CD4-positive, alpha-beta T cell treated with Interleukin-4 for 4 hours (primary cell): Measurements from ENCODE around the gene DYNC1I2.

Experiments
- DNase-seq: peaks from one replicate; pipeline ENCODE4 v3.0.0-alpha.2; 2020

DYNC1I2 gene

DNA sequence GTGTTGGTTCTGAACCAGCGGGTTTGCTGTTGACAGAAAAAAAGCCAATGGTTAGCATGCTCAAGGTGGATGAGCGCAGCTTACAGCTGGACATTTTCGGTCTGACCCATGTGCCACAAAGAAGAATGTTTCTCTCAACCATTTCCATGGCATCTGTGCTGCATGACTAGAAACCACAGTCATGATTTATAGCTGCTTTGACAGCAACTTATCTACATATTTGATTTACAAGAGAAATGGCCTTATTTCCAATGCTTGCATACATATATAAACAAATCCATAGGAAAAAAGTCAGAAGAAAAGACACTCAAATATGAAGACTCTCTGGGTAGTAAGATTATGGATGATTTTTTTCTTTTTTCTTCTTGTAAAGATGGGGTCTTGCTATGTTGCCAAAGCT is 98.2 kb downstream of the DYNC1I2 start:
- no peak for DNase-seq

DNA sequence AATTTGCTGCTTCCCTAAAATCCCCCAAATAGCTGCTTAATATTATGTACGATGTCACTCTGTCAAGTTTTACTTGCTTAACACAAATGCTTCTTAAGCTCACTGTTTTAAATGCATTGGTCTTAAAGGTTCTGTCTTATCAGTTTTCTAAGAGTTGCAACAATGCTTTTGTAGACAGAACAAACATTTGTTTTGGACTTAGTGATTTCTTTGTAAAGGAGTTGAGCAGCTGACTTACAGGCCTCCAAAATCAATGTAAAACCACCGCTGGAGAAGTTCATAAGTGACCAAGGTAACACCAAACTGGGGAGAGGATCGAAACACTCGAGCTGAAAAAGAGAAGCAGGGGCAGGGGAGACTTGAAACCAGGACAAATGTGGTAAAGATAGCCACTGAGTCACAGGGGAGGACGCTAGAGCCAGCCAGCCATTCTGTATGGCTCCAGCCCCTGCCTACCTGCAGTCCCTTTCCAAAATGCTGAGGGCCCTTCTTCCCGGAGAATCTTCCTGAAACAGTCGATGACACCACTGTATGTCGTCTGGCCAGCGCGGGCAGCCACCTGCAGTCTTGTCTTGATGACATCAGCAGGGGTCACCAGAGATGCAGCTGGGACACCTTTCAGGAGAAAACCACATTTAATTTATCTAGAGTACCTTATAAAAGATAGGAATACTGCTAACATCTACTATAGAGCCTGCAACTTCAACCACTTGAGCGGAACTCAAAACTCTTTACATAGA is 100.2 kb downstream of the DYNC1I2 start:
- DNase-seq: no peak

DNA sequence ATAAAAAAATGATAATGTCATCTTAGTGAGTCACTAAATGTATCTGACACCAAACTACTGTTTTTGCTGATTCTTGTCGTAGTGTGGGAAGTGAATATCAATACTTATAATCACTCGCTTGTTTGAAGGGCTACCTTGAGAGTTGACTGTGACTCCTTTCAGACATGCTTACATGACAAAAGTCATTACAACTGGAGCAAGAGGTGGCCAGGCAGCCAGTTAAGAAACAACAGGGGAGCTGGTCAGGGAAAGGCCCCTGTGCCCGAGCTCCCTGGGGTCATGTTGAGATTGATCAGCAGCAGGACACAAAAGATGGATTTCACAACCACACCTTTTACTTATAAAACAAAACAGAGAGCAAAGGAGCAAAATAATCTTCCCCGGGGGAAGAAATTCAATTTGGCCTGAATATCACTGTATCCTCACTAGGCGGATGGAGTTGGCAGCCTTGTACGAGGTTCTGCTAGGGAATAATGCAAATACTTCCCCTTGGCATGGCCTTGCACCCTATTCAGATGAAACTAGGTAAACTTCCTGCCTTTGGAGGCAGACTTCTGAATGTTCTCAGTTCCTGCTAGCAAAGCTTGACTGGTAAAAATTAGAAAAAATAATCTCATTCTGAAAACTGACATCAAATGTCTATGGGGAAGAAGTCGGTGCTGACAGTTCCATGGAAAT is 101.2 kb downstream of the DYNC1I2 start:
- DNase-seq: no peak

DNA sequence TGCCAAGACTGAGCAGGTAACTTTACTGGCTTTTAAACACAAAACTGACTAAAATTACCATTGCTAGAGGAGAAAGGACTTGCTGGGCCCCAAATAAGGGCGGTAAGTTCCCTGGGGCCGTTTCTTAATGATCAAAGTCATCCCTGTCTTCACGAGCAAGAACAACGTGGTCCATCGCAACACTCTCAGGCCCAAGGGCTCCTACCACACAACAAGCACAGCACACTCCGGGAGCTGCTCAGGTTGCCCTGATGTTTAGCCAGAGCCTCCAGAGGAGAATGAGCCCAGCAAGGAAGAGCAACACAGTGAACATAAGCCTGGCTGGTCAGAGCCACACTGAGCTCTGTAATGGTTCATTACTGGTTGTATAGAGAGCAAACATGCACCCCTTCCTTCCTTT is 102.7 kb downstream of the DYNC1I2 start:
- no peak for DNase-seq

DNA sequence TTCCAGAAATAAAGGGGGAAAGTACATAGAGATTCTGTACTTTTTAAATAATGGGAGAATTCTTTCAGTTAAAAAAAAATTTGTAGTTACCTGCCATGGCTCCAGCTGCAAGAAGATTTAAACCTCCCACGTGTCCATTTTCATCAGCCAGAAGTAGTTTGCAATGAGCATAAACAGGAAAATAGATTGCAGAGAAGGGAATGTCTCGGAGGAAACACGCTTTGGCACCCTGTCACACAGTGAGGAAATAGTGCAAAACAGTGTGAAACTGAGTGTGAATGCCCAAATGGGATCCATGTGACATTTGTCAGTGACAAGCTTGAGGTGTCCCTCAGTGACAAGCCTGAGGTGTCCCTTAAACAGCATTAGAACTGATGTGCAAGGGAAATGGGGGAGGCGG is 104.1 kb downstream of the DYNC1I2 start:
- DNase-seq: no peak

DNA sequence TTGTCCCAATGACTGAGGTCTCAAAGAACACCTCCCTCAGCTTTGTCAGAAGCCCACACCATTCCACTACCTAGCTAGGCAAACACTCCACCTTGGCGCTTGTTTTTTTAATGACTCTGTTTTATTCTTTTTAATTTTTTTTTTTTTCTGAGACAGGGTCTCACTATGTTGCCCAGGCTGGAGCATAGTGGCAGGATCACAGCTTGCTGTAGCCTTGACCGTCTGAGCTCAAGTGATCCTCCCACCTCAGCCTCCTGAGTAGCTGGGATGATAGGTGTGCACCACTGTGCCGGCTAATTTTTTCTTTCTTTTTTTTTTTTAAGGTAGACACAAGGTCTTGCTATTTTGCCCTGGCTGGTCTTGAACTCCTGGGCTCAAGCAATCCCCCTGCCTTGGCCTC is 104.9 kb downstream of the DYNC1I2 start:
- DNase-seq: no peak

DNA sequence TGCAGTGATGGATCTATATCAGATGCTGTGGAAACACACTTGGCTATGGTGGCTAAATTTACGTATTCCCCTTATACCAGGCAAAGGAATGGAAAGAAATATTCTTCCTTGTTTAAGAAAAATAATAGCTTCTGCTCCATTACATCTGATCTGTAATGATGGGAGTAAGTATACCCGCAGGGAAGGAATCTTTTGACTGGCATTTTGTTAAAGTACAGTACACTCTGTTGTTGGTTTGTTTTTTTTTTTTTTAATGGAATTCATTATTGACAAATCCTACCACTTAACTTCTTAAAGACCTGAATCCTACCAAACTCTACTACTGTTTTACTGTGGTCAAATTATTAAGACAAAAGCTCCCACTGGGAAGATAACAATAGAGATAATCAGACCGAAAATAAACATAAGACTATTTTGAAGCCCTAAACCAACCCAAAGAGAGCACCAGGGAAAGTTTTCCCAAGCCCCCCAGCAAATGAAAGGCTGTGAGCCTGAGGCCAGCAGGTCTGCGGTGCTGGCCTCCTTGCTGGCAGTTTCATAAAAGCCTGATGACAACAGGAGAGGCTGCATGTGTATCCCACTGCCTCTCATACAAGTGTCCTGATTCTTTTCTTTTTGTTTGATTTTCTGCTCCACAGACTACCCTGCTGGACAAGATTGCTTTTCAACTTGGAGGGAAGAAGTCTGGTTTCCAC is 105.8 kb downstream of the DYNC1I2 start:
- no peak for DNase-seq

DNA sequence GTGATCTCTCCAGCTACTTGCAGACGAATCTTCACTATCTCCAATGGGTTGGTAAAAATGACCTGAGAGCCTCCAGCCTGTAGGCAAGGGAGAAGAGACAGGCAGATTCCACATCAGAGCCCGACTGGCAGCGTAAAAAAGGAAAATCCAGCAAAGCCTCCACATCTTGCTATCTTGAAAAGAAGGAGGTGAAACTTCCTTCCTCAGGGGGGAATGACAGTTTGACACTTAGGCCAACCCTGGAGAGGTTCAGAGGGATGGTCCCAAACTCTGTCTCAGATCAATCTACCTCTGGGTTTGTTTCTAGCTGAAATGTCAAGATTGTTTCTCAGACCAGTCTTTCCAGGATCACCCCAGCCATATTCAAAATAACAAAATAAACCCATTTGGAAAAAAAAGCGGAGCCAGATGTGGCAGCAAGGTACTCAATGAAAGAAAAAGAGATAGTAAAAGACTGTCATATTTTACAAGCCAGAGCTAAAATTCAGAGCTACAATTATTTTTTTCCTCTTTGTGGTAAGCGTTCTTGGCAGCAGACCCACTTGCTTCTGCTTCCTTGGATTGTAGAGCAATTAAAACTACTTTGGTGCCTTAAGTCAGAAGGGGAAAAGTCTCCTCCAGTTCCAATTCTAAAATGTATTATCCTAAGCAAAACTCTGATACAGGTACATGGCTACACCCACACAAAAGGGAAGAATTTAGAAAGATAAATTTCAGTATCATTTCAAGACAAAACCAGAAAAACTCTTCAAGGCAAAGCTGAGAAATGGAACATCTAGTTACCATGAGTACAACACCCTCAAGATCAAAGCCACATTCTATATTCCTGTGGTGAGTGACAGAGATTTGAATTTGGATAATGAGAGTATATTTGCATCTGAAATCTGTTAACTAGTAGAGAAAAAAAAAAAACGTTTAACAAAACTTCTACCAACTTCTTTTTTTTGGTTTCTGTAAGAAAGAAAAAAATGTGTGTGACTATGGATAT is 106.7 kb downstream of the DYNC1I2 start:
- DNase-seq: no peak

DNA sequence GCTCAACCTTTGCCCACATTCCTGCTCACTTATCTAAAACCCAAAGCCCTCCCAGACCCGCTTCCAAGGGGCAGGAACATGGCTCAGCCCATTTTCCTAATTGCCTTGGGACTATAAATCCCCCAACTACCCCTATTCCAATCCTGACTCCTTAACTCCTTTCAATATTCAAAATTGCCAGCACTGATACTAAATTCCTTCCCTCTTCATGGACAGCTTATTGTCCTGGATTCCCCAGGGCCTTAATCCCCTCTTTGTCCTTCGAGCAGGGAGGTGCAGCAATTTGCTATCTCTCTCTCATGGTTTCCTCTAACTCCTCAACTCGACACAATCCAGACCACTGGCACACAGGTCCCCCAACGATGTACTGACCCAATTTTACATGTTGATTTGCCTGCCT is 107.6 kb downstream of the DYNC1I2 start:
- no peak for DNase-seq
